Cortex of kidney (tissue), 1 donor: Measurements from ENCODE around the gene STAT1.
A peak's percentile ranks its signal among the peaks of the same experiment; 100 is the strongest.

Experiments used
- DNase-seq: peaks from one replicate; lab custom pipeline; 2025; lab: John Stamatoyannopoulos, UW

STAT1 gene

GRCh38 chr2:191031256-191031655 is 17.3 kb upstream of the STAT1 start:
- no peak for DNase-seq

- DNase-seq: no peak
These were observed 16.7 kb upstream of the STAT1 start for GRCh38 chr2:191030521-191031154.

- DNase-seq: no peak
These were observed 15.4 kb upstream of the STAT1 start for GRCh38 chr2:191029280-191029950.

- no peak for DNase-seq
These were observed 12.4 kb upstream of the STAT1 start for GRCh38 chr2:191026377-191026776.

- no peak for DNase-seq
These were observed 11.2 kb upstream of the STAT1 start for GRCh38 chr2:191025135-191025534.

- no peak for DNase-seq
These were observed 9.3 kb upstream of the STAT1 start for GRCh38 chr2:191023235-191023679.

- no peak for DNase-seq
These were observed 6.9 kb upstream of the STAT1 start for GRCh38 chr2:191020742-191021381.

- peak; percentile 83 for DNase-seq
These were observed 6.3 kb upstream of the STAT1 start for GRCh38 chr2:191020221-191020741.

GRCh38 chr2:191019376-191019775 is 5.4 kb upstream of the STAT1 start:
- no peak for DNase-seq

GRCh38 chr2:191018643-191019119 is 4.7 kb upstream of the STAT1 start:
- DNase-seq: no peak

GRCh38 chr2:191018048-191018447 is 4.1 kb upstream of the STAT1 start:
- no peak for DNase-seq

- DNase-seq: no peak
These were observed 1.9 kb upstream of the STAT1 start for GRCh38 chr2:191015831-191016230.

- DNase-seq: no peak
These were observed 1.3 kb upstream of the STAT1 start for GRCh38 chr2:191015239-191015638.

- DNase-seq: no peak
These were observed 666 bp upstream of the STAT1 start for GRCh38 chr2:191014653-191015020.

- no peak for DNase-seq
These were observed 364 bp downstream of the STAT1 start for GRCh38 chr2:191013682-191013931.

- DNase-seq: no peak
These were observed 908 bp downstream of the STAT1 start for GRCh38 chr2:191012845-191013681.

GRCh38 chr2:191012346-191012745 is 1.6 kb downstream of the STAT1 start:
- no peak for DNase-seq

GRCh38 chr2:191010887-191011885 is 2.8 kb downstream of the STAT1 start:
- DNase-seq: no peak

- no peak for DNase-seq
These were observed 4.2 kb downstream of the STAT1 start for GRCh38 chr2:191009541-191010374.

GRCh38 chr2:191008286-191008685 is 5.7 kb downstream of the STAT1 start:
- DNase-seq: no peak
